G401 (cell line): Measurements from ENCODE around the gene CSTF3. TPM values are rescaled to one million over a fixed set of nuclear protein-coding genes. Genes with fewer than 3 reads are reported as not detected.

ENCODE experiments used
- DNase-seq: peaks from one replicate; pipeline ENCODE4 v3.0.0-alpha.2; 2015; ENCODE audit warnings: low spot score
- in situ Hi-C: cut with HindIII; loops from 2 replicates; pipeline ENCODE4 v1.10.0; 2016; ENCODE audit warnings: low sequenced_read_pairs, mixed read lengths
- total RNA-seq: library from RNA; depleted of rRNA; stranded (reverse); fragments of >200 nt; shearing (Covaris generic); gene quantifications from 2 replicates; pipeline ENCODE4 v1.2.3, GENCODE V29; 2014

CSTF3 gene
- total RNA-seq, 1 experiment from 2014 or later: 32.7 TPM

- in situ Hi-C loops: no loop called here
- no peak for DNase-seq
These were observed 51.9 kb downstream of the CSTF3 start for GRCh38 chr11:33109294-33109895.

GRCh38 chr11:33103836-33104235 lies 57.4 kb downstream of the CSTF3 start:
- in situ Hi-C loops: no loop called here
- DNase-seq: no peak

GRCh38 chr11:33094157-33094556 lies 67.1 kb downstream of the CSTF3 start:
- in situ Hi-C loops: no loop called here
- DNase-seq: no peak

GRCh38 chr11:33089776-33090175 lies 71.5 kb downstream of the CSTF3 start:
- in situ Hi-C loops: no loop called here
- no peak for DNase-seq

- in situ Hi-C loops: no loop called here
- DNase-seq: no peak
These were observed 75.3 kb downstream of the CSTF3 start for GRCh38 chr11:33086017-33086416.

- in situ Hi-C loops: no loop called here
- DNase-seq: no peak
These were observed 77.4 kb downstream of the CSTF3 start for GRCh38 chr11:33083918-33084317.

GRCh38 chr11:33072465-33072864 lies 88.8 kb downstream of the CSTF3 start:
- in situ Hi-C loops: no loop called here
- no peak for DNase-seq

- in situ Hi-C loops: no loop called here
- DNase-seq: no peak
These were observed 92.5 kb downstream of the CSTF3 start for GRCh38 chr11:33068611-33069340.

GRCh38 chr11:33067294-33067693 lies 94.0 kb downstream of the CSTF3 start:
- DNase-seq: no peak
- in situ Hi-C loops: no loop called here

GRCh38 chr11:33065445-33066178 lies 95.7 kb downstream of the CSTF3 start:
- in situ Hi-C loops: no loop called here
- DNase-seq: peak; percentile 49

- DNase-seq: no peak
- in situ Hi-C loops: loop anchor here (5.0 kb wide), 1 partner anchor 98 kb away; no protein-coding TSS in a partner anchor
These were observed 96.4 kb downstream of the CSTF3 start for GRCh38 chr11:33064866-33065265.

- in situ Hi-C loops: loop anchor here (5.0 kb wide), 1 partner anchor 97 kb away; no protein-coding TSS in a partner anchor
- DNase-seq: peak; percentile 10
These were observed 97.1 kb downstream of the CSTF3 start for GRCh38 chr11:33064033-33064825.

GRCh38 chr11:33063326-33063881 lies 97.9 kb downstream of the CSTF3 start:
- in situ Hi-C loops: loop anchor here (5.0 kb wide), 1 partner anchor 96 kb away; no protein-coding TSS in a partner anchor
- no peak for DNase-seq

GRCh38 chr11:33062137-33062536 lies 99.1 kb downstream of the CSTF3 start:
- DNase-seq: no peak
- in situ Hi-C loops: loop anchor here (5.0 kb wide), 1 partner anchor 95 kb away; no protein-coding TSS in a partner anchor

GRCh38 chr11:33060271-33060670 lies 101.0 kb downstream of the CSTF3 start:
- in situ Hi-C loops: loop anchor here (5.0 kb wide), 1 partner anchor 93 kb away; no protein-coding TSS in a partner anchor
- DNase-seq: no peak

GRCh38 chr11:33059331-33060007 lies 101.8 kb downstream of the CSTF3 start:
- in situ Hi-C loops: loop anchor here (5.0 kb wide), 1 partner anchor 92 kb away; no protein-coding TSS in a partner anchor

GRCh38 chr11:33057284-33057683 lies 104.0 kb downstream of the CSTF3 start:
- DNase-seq: no peak
- in situ Hi-C loops: no loop called here

More at GRCh38 chr11:33059331-33060007, 101.8 kb downstream of the CSTF3 start:
- no peak for DNase-seq

- in situ Hi-C loops: no loop called here
- no peak for DNase-seq
These were observed 105.9 kb downstream of the CSTF3 start for GRCh38 chr11:33055375-33055774.
